ENCODE measurements around the gene CSNK1G1.

DNA sequence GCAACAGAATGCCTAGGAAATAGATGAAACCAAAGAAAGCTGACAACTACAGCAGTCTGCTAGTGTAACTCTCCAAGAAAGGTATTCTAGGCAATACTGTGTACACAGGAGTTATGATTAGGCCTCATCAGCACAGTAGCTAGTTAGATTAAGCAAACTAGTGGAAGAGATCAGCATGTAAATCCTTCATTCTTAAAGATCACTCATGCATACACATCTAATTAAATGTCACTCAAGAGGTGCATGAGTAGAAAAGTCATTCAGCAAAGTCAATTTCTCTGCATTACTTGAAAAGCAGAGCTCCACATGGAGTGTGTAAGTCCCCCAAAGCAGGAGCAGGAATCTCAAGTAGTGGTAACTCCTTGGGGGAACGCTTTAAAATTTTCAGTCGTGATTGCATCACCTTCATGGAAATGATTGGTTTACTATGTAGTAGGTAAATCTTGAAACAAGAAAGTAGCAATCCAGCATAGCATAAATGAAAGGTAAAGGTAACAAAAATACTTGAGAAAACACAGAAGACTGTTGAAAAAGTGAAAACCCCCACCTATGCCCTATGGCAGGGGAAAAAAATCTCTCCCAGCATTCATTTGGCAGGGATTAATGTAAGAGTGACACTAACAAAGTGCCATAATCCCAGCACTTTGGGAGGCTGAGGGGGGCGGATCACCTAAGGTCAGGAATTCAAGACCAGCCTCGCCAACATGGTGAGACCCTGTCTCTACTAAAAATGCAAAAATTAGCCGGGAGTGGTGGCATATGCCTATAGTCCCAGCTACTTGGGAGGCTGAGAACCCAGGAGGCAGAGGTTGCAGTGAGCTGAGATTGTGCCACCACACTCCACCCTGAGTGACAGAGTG is 163.8 kb downstream of the CSNK1G1 start:
- TF ChIP-seq POLR2AphosphoS5 (IDR thresholded peaks at IDR 0.05; ENCODE audit: insufficient read depth in 1 of 2, low read depth in 1 of 2) (no peak), POLR2A (IDR thresholded peaks at IDR 0.05) (no peak)
